Nephron (organoid): ENCODE measurements around the gene ZMYND10.

Experiments
- H3K27ac Mint-ChIP-seq, 3 experiments: 2 replicates each; pipeline ENCODE4 v1.8.0; 2020; ENCODE audit warnings: mixed read lengths in 3 of 3, mild to moderate bottlenecking in 2 of 3, moderate library complexity in 1 of 3
- H3K27me3 Mint-ChIP-seq: 2 replicates; pipeline ENCODE4 v1.8.0; 2021; ENCODE audit warnings: low read depth, mild to moderate bottlenecking, moderate library complexity, mixed read lengths
- H3K36me3 Mint-ChIP-seq: 2 replicates; pipeline ENCODE4 v1.8.0; 2020; ENCODE audit warnings: low read depth, mixed read lengths
- H3K4me1 Mint-ChIP-seq: 2 replicates; pipeline ENCODE4 v1.8.0; 2020; ENCODE audit warnings: mixed read lengths
- H3K4me3 Mint-ChIP-seq, 3 experiments: 2 replicates each; pipeline ENCODE4 v1.8.0; 2020; ENCODE audit warnings: mild to moderate bottlenecking in 3 of 3, mixed read lengths in 3 of 3, moderate library complexity in 2 of 3
- H3K9me3 Mint-ChIP-seq: 2 replicates; pipeline ENCODE4 v1.8.0; 2020; ENCODE audit warnings: mixed read lengths
- TF ChIP-seq, protein P1 (sequence below), 3 experiments: fragments of 200-600 bp; sonication (generic); IDR thresholded peaks; one replicate each; pipeline ENCODE4 v1.5.0; 2021; ENCODE audit warnings: antibody characterized with exemption in 3 of 3; ENCODE audit not compliant: unreplicated experiment in 3 of 3

ZMYND10 gene

DNA sequence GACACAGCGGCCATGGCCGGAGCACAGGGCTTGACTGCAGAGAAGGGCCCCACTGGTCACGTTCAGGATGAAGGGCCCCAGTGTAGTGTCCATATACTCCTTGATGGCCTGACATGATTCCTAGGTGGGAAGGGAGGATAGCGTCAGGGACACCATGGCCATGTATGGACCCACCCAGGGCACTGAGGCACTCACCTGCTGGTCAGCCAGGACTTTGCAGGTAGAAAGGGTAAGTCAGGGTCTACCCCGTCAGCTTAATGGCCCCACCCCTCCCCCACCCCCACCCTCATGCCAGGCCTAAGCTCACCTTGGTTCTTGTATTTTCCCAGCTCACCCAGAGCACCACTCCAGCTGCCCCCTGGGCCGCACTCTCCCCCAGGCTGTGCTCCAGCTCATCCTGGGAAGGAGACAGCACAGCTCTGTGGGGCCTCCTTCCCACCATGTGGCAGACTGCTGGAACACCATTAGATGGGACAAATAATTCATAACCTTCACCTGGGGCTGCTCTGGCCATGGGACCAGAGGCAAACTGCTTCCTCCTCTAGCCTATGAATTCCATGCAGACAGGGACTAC lies 44.8 kb downstream of the ZMYND10 start:
- Mint-ChIP-seq H3K36me3 (peaks cover 5% of the 10 kb centered on the region), H3K4me1 (peaks cover 16% of the 10 kb centered on the region), H3K27me3 (no peaks in the 10 kb centered on the region), H3K4me3 (peak overlapping the region; percentile 91 to 99 (median 97)), H3K9me3 (no peaks in the 10 kb centered on the region), H3K27ac (peak overlapping the region; percentile 81 to 96 (median 90))
- TF ChIP-seq, protein P1, sequence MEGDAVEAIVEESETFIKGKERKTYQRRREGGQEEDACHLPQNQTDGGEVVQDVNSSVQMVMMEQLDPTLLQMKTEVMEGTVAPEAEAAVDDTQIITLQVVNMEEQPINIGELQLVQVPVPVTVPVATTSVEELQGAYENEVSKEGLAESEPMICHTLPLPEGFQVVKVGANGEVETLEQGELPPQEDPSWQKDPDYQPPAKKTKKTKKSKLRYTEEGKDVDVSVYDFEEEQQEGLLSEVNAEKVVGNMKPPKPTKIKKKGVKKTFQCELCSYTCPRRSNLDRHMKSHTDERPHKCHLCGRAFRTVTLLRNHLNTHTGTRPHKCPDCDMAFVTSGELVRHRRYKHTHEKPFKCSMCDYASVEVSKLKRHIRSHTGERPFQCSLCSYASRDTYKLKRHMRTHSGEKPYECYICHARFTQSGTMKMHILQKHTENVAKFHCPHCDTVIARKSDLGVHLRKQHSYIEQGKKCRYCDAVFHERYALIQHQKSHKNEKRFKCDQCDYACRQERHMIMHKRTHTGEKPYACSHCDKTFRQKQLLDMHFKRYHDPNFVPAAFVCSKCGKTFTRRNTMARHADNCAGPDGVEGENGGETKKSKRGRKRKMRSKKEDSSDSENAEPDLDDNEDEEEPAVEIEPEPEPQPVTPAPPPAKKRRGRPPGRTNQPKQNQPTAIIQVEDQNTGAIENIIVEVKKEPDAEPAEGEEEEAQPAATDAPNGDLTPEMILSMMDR (IDR thresholded peaks at IDR 0.05; ENCODE audit: unreplicated experiment in 3 of 3) = no peak

DNA sequence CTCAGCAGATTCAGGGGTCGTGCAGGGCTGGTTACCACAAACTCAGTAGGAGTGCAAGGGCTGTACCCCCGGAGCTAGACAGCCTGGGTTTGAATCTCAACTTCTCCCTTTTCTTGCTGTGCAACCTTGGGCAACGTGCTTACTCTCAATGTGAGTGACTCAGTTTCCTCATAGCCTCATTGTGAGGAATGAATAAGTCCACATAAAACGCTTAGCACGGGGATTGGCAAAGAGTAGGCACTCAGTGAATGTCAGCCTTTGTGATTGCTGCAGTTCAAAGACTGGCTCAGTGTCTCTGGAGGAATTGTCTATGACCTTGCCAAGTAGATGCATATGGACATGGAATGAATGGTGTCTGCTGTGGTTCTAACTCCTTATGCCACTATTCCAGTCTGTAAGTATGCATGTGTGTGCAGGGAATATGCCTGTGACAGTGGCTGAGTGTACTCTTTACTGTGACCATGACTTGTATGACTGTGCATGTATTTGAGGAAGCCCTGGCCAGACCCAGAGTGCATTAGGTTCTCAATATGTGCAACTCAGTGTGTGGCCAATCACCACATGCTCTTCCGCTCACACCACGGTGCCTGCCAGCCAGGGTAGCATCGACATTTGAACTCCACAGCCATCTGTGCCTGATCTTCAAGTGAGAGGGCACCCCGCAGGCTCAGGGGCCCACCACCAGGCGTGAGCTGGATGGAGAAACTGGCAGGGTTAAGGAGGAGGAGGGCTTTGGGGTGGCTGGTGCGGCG lies 45.4 kb downstream of the ZMYND10 start:
- H3K9me3 Mint-ChIP-seq = no peaks in the 10 kb centered on the region
- H3K27me3 Mint-ChIP-seq = no peaks in the 10 kb centered on the region
- H3K4me1 Mint-ChIP-seq = peaks cover 16% of the 10 kb centered on the region
- TF ChIP-seq, protein P1 (IDR thresholded peaks at IDR 0.05; ENCODE audit: unreplicated experiment in 3 of 3) = no peak
- H3K4me3 Mint-ChIP-seq = peak overlapping the region; percentile 91 to 99 (median 97)
- peaks cover 4% of the 10 kb centered on the region for H3K36me3 Mint-ChIP-seq
- peak overlapping the region; percentile 81 to 96 (median 90) for H3K27ac Mint-ChIP-seq

DNA sequence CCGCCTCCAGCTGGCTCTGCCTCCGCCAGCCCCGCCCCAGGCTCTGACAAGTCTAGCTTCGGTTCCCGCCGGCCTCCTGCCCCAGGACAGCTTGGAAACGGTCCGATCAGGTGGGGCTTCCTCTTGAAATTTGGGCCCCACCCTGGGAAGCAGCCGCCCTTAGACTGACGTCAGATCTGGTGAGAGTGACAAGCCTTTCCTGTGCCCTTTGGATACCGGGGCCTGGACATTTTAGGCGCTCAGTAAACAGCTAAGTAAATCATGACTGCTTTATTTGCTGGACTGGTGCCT lies 45.9 kb downstream of the ZMYND10 start:
- Mint-ChIP-seq H3K27me3 (no peaks in the 10 kb centered on the region), H3K36me3 (peaks cover under 1% of the 10 kb centered on the region), H3K4me3 (peak overlapping the region; percentile 91 to 99 (median 97)), H3K4me1 (peaks cover 16% of the 10 kb centered on the region), H3K9me3 (no peaks in the 10 kb centered on the region), H3K27ac (peak overlapping the region; percentile 81 to 96 (median 90))
- TF ChIP-seq, protein P1 (IDR thresholded peaks at IDR 0.05; ENCODE audit: unreplicated experiment in 3 of 3) = no peak

DNA sequence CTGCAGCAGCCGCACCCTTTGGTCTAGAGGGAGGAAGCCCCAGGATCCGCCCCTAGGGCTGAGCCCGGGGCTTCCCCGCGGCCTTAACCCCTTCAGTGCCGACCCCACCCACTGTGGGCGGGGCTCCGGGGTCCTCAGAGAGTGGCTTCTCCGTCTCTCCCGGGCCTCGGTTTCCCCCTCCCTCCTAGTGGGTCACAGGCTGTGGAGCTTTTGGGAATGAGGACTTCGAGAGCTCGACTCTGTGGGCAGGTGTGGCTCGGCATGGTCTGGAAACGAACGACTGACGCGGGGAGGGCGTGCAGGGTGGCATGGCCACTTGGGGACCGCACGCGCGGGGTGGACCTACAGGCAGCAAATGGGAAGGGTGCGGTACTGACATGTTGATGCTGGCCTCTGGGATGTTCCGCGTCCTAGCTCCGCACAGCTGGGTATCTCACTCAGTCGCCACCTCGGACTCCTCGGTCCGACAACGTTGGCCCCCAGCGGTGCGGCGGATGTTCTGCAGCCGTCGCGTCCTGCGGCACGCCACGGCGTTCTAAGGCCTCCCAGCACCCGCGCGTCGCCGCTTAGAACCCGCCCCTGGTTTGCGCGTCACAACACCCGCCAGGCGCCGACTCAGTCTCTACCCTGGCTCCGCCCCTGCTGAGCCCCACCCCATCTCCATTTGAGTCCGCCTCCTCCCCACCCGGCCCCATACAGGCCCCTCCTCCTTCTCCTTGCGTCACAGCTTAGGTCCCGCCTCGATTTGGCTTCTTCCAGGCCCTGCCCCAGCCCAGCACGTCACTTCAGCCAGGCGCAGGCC lies 46.5 kb downstream of the ZMYND10 start, which contains the start of the genes HYAL3 and NAA80:
TSS of gene HYAL3 (minus strand) at position 570 of the 802 bp plus-strand sequence. CDS start 3,803 bp downstream, outside the sequence.
TSS of gene NAA80 (minus strand) at position 570 of the 802 bp plus-strand sequence. CDS start 1,942 bp downstream, outside the sequence.
- Mint-ChIP-seq H3K4me3 (peak within 1 kb of the TSS; percentile 91 to 99 (median 97)), H3K4me1 (peaks cover 16% of the 10 kb centered on the region), H3K27ac (peak within 1 kb of the TSS; percentile 81 to 96 (median 90)), H3K9me3 (no peaks in the 10 kb centered on the region), H3K36me3 (no peaks in the 10 kb centered on the region), H3K27me3 (no peaks in the 10 kb centered on the region)
- TF ChIP-seq, protein P1 (IDR thresholded peaks at IDR 0.05; ENCODE audit: unreplicated experiment in 3 of 3) = peak; percentile 14 to 41 (median 36)

DNA sequence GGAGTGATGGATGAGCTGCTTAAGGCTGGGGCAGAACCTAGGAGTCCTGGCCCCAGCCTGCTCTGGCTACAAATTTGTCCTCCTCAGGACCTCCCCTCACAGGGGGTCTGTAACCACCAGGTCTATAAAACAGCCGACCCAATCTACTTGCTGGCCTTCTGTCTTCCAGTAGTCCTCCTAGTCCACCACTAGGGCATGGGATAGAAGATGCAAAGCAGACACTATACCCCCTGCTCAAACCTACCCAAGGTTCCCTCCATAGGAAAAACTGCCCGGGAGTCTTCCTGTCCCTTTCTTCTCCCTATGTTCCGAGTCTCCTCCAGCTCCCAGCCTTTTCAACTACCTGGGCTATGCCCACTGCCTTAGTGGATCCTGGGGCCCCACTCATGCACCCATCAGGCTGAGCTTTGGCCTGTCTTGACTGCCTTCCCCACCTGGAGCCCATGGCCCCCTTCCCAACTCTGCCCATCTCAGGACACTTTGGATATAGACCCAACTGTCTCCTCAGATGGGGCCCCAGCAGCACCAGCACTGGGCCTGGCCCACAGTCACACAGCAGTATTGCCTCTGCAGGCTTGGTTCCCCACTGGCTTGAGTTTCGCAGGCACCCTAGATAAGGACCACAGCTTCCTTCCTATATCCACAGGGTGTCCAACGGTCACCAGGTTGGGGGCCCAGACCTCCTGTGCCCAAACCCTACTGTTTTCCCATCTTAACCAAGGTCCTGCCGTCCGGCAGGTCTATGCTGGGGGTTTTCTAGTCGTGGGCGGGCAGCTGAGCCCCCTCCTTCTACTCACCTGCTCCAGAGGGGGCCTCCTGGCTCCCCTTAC lies 47.4 kb downstream of the ZMYND10 start:
- peak overlapping the region; percentile 91 to 99 (median 97) for H3K4me3 Mint-ChIP-seq
- peak overlapping the region in 1 of 3 experiments; percentile 41 for H3K27ac Mint-ChIP-seq
- TF ChIP-seq, protein P1 (IDR thresholded peaks at IDR 0.05; ENCODE audit: unreplicated experiment in 3 of 3) = no peak
- H3K36me3 Mint-ChIP-seq = no peaks in the 10 kb centered on the region
- peaks cover 16% of the 10 kb centered on the region for H3K4me1 Mint-ChIP-seq
- no peaks in the 10 kb centered on the region for H3K9me3 Mint-ChIP-seq
- no peaks in the 10 kb centered on the region for H3K27me3 Mint-ChIP-seq
